Astrocyte of the spinal cord (primary cell): ENCODE data around the gene PSD4.

Source experiments
- DNase-seq: peaks from one replicate; pipeline ENCODE4 v3.0.0; 2011; ENCODE audit warnings: low read depth, low spot score
- H3K4me3 ChIP-seq: 2 replicates; pipeline ENCODE4 v1.5.1; 2011; ENCODE audit warnings: low read depth, mild to moderate bottlenecking, low read length, moderate library complexity
- in situ Hi-C: cut with HindIII; loops from 2 replicates; pipeline ENCODE4 v1.10.0; 2017; ENCODE audit warnings: low sequenced_read_pairs
- TF ChIP-seq, protein P1 (sequence below): IDR thresholded peaks from 2 replicates; pipeline ENCODE4 v1.5.1; 2012; ENCODE audit warnings: low read depth, mild to moderate bottlenecking, low read length, inconsistent platforms

The PSD4 gene

DNA sequence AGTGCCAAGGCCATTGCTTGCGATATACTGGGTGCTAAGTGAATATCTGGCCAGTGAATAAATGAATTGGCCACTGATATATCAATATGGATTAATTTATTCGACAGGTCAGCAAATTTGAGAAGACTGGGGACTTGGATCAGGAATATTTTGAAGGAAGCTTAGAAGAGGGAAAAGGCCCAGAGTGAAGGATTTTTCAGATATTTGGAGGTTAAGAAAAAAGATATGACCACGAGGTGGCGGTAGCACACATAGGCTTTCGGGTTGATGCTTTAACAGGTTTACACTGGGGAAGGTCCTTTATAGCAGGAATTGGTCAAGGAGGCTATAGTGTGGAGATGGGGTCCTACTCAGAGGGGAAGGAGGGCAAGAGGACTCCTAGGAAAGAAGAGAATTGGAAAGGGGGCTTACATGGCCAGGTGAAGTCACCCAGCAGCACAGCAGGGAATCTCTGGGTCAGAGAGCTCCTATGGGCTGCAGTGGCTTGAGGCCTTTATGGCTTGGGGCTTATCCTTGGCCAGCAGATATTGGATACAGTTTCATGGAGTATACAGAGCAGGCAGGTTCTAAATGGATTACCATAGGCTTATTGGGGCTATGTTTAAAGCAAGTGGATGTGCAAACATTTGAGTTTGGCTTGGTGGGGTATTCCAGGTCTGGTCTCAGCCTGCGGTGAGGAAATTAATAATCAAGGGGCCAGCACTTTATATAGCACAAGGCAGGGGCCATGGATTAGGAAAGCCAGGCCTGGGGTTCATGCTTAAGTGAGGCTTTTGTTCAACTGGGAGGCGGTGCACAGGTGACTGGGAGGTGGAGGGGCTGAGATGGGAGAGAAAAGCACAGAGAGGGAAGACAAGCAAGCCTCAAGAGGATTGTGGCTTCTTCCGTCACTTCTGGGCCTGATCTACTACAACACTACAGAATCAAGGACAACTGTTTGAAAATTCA is 36.7 kb upstream of the PSD4 start:
- TF ChIP-seq, protein P1, sequence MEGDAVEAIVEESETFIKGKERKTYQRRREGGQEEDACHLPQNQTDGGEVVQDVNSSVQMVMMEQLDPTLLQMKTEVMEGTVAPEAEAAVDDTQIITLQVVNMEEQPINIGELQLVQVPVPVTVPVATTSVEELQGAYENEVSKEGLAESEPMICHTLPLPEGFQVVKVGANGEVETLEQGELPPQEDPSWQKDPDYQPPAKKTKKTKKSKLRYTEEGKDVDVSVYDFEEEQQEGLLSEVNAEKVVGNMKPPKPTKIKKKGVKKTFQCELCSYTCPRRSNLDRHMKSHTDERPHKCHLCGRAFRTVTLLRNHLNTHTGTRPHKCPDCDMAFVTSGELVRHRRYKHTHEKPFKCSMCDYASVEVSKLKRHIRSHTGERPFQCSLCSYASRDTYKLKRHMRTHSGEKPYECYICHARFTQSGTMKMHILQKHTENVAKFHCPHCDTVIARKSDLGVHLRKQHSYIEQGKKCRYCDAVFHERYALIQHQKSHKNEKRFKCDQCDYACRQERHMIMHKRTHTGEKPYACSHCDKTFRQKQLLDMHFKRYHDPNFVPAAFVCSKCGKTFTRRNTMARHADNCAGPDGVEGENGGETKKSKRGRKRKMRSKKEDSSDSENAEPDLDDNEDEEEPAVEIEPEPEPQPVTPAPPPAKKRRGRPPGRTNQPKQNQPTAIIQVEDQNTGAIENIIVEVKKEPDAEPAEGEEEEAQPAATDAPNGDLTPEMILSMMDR, result peak; percentile 59
- no peak overlapping the region for H3K4me3 ChIP-seq
- peak; percentile 52 for DNase-seq
- in situ Hi-C loops, result no loop called here

DNA sequence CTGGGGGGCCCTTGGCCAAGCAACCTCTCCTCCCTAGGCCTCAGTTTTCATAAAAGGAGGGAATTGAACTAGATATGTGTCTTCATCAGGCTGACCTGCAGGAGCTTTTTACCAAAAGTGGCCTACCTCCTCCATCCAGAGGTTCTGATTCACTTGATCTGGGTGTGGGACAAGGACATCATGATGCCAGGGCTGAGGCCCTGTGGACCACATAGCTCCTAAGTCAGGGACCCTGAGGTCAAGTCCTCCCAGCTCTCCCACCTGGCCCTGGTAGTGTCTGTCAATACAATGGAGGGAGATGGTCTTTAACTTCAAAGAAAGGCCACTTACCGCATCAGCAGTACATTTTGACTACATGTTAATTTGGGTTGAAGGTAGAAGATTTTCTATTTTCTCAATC is 35.9 kb upstream of the PSD4 start:
- in situ Hi-C loops, result no loop called here
- no peak overlapping the region for H3K4me3 ChIP-seq
- TF ChIP-seq, protein P1, result no peak
- DNase-seq, result no peak

DNA sequence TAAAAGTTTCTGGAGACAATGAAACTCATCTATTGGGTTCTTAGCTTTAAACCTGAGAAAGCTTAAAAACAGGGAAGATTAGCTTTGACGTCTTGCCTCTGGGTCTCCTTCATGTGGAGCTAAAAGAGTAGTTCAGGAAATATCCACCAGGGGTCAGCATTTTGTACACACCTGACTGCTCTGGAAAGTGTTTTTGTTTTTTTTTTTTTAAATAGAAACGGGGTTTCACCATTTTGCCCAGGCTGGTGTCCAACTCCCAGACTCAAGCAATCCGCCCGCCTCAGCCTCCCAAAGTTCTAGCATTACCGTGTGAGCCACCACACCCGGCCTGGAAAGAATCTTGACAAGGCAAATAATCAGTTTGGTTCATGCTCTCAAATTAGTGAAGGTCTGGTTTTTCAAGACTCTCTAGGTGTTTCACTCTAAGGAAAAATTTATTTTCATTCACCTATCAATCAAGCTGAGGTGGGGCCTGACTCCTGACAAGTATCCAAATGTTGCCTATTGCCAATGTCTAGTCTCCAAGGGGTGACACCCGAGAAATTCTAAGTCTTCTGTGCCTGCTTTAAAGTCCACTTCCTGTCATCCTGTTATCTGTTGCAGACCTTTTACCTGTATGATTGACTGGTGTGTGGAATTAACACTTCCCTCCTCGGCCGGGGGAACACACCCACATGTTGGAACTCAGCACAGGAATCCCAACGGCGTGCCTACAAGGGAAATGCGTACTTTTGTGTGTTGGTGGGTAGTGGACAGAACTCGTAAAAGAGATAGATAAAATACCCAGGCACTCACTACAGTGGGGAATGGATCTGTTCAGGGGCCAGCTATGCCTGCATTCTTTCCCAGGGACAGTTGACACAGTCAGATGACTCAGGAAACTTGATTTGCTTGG is 35.1 kb upstream of the PSD4 start:
- DNase-seq, result peak; percentile 73
- no peak overlapping the region for H3K4me3 ChIP-seq
- TF ChIP-seq, protein P1, result peak; percentile 74
- in situ Hi-C loops, result no loop called here

DNA sequence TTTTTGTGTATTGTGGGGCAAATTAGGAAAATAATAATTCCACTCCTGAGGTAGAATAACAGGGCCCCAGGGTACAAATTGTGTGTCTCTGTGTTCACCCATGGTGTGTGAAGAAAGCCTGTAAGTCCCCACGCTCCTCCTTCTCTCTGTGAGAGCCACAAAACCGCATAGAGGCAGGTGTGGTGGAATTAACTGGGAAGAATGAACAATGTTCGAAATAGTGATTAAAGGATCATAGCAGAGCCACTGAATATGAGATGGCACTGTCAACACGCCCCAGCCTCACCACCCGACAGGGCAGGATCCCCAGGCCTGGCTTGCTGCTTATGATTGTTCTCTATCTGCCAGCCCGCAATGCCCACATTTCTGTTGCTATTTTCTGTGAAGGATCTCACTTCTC is 32.3 kb upstream of the PSD4 start:
- TF ChIP-seq, protein P1, result no peak
- DNase-seq, result no peak
- H3K4me3 ChIP-seq, result no peak overlapping the region
- in situ Hi-C loops, result no loop called here

DNA sequence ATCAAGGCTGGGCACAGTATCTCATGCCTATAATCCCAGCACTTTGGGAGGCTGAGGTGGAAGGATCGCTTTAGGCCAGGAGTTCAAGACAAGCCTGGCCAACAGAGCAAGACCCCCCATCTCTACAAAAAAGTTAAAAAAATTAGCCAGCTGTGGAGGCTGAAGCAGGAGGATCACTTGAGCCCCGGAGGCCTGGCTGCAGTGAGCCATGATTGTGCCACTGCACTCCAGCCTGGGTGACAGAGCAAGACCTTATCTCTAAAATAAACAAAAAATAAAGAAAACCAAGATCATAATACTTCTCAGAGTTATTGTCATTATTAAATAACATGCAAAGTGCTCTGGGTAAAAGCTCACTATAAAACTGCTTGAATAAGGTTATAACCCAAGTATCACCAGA is 31.5 kb upstream of the PSD4 start:
- H3K4me3 ChIP-seq, result no peak overlapping the region
- TF ChIP-seq, protein P1, result no peak
- in situ Hi-C loops, result no loop called here
- no peak for DNase-seq

DNA sequence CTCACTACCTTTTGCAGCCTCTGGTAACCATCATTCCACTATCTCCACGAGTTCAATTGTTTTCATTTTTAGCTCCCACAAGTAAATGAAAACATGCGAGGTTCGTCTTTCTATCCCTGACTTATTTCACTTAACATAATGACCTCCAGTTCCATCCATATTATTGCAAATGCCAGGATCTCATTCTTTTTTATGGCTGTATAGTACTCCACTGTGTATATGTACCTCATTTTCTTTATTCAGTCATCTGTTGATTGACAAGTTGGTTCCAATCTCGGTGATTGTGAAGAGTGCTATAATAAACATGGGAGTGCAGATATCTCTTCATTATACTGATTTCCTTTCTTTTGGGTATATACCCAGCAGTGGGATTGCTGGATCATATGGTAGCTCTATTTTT is 29.5 kb upstream of the PSD4 start:
- H3K4me3 ChIP-seq, result no peak overlapping the region
- TF ChIP-seq, protein P1, result no peak
- no peak for DNase-seq
- in situ Hi-C loops, result no loop called here
